Measurements from ENCODE around the gene ZNF771.

- TF ChIP-seq CTCF (IDR thresholded peaks at IDR 0.05) (no peak), ZFX (IDR thresholded peaks at IDR 0.05; ENCODE audit: borderline replicate concordance) (no peak)
Observed at GRCh38 chr16:30458561-30459394, 51.4 kb downstream of the ZNF771 start.
